ENCODE measurements around the gene SLC25A40. TPM values are rescaled to one million over a fixed set of nuclear protein-coding genes. Genes with fewer than 3 reads are reported as not detected.
"Not testable (repeated sequence)": the region's sequence is repeated elsewhere in the genome, so short reads cannot be mapped to it uniquely, and the experiment has no call there.

SLC25A40 gene
- total RNA-seq, 4 donors from 2014 or later, result 3.2 to 90.2 (median 27.1) TPM

DNA sequence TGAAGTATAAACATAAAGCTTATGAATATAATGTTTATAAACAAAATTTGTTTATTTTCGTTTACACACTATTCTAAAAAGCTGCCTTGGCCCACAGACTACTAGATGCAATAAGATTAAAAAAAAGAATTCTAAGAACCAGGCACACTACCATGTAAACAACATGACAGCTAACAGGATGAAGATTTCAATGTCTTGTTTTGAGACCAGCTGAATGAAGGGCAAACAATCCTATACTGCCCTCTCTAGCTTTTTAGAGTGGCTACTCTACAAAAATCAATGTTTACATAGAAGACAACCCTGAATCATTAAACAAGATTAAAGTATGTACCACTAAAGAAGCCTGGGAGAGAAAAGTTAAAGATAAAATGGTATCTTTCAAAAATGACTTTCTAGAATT lies 38.6 kb downstream of the SLC25A40 start:
- H3K36me3 ChIP-seq, result no peaks in the 10 kb centered on the region
- H3K4me1 ChIP-seq, result no peaks in the 10 kb centered on the region
- intact Hi-C loops (cut with DNase I; ENCODE audit: low total_unique reads), result no loop called here
- H3K4me3 ChIP-seq, result no peak overlapping the region
- no peaks in the 10 kb centered on the region for H3K27me3 ChIP-seq
- DNase-seq, result no peak
- no peak overlapping the region for H3K27ac ChIP-seq
- TF ChIP-seq, protein P1, sequence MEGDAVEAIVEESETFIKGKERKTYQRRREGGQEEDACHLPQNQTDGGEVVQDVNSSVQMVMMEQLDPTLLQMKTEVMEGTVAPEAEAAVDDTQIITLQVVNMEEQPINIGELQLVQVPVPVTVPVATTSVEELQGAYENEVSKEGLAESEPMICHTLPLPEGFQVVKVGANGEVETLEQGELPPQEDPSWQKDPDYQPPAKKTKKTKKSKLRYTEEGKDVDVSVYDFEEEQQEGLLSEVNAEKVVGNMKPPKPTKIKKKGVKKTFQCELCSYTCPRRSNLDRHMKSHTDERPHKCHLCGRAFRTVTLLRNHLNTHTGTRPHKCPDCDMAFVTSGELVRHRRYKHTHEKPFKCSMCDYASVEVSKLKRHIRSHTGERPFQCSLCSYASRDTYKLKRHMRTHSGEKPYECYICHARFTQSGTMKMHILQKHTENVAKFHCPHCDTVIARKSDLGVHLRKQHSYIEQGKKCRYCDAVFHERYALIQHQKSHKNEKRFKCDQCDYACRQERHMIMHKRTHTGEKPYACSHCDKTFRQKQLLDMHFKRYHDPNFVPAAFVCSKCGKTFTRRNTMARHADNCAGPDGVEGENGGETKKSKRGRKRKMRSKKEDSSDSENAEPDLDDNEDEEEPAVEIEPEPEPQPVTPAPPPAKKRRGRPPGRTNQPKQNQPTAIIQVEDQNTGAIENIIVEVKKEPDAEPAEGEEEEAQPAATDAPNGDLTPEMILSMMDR (IDR thresholded peaks at IDR 0.05), result no peak
- no peaks in the 10 kb centered on the region for H3K9me3 ChIP-seq

DNA sequence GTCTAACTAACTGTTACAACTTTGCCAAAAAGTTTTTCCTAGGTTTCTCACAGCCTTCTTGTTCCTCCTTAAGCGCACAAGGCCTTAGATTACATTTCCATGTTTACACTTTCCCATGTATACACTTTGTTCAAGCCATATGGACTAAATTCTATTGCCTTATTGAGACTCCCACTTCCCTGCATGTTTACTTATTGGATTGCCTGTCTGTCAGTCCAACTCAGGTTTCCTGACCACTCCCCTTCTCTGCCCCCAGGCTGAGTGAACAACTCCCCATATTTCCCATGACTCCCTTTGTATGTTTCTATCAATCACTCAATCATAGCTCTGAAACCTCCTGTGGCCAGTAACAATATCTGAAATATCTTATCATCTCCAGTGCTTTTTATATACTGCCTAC lies 43.0 kb downstream of the SLC25A40 start:
- no peaks in the 10 kb centered on the region for H3K27me3 ChIP-seq
- no peaks in the 10 kb centered on the region for H3K36me3 ChIP-seq
- TF ChIP-seq, protein P1 (IDR thresholded peaks at IDR 0.05), result no peak
- TF ChIP-seq POLR2A (IDR thresholded peaks at IDR 0.05), result no peak
- no peaks in the 10 kb centered on the region for H3K9me3 ChIP-seq
- H3K27ac ChIP-seq, result no peak overlapping the region
- intact Hi-C loops (cut with DNase I; ENCODE audit: low total_unique reads), result no loop called here
- H3K4me3 ChIP-seq, result no peak overlapping the region
- DNase-seq, result no peak
- H3K4me1 ChIP-seq, result no peaks in the 10 kb centered on the region

DNA sequence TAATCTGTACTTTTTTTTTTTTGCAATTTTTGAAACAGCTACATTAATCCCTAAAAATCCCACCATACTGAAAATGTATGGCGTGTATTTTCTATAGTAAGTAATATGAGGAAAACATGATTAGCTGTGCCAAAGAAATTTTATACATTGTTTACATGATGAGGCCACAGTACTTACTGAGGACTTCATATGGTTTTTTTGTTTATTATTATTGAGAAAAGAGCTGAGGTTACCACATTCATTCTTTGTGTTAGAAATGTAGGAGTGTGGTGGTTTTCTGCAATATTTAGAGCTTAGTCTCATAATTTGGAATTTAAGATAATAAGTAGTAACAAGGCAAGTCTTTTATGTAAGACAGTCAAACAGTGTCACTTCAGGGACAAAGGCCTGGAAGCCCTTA lies 45.1 kb downstream of the SLC25A40 start:
- intact Hi-C loops (cut with DNase I; ENCODE audit: low total_unique reads), result no loop called here
- TF ChIP-seq POLR2A (IDR thresholded peaks at IDR 0.05), result no peak
- TF ChIP-seq, protein P1 (IDR thresholded peaks at IDR 0.05), result no peak
- H3K4me1 ChIP-seq, result no peaks in the 10 kb centered on the region

DNA sequence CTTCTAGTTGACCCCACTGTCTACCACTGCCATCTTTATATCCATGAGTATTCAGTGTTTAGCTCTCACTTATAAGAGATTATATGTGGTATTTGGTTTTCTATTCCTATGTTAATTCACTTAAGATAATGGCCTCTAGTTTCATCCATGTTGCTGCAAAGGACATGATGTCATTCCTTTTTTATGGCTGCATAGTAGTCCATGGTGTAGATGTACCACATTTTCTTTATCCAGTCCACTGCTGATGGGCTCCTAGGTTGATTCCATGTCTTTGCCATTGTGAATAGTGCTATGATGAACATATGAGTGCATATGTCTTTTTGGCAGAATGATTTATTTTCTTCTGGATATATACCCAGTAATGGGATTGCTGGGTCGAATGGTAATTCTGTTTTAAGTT lies 47.8 kb downstream of the SLC25A40 start:
- intact Hi-C loops (cut with DNase I; ENCODE audit: low total_unique reads); H3K36me3 ChIP-seq; H3K9me3 ChIP-seq; H3K4me1 ChIP-seq; H3K27ac ChIP-seq; H3K4me3 ChIP-seq; H3K27me3 ChIP-seq; DNase-seq: not testable (repeated sequence)

More for the DNA sequence above, 45.1 kb downstream of the SLC25A40 start:
- H3K9me3 ChIP-seq, result no peaks in the 10 kb centered on the region
- no peak overlapping the region for H3K4me3 ChIP-seq
- no peak for DNase-seq
- H3K27ac ChIP-seq, result no peak overlapping the region
- no peaks in the 10 kb centered on the region for H3K27me3 ChIP-seq
- no peaks in the 10 kb centered on the region for H3K36me3 ChIP-seq

DNA sequence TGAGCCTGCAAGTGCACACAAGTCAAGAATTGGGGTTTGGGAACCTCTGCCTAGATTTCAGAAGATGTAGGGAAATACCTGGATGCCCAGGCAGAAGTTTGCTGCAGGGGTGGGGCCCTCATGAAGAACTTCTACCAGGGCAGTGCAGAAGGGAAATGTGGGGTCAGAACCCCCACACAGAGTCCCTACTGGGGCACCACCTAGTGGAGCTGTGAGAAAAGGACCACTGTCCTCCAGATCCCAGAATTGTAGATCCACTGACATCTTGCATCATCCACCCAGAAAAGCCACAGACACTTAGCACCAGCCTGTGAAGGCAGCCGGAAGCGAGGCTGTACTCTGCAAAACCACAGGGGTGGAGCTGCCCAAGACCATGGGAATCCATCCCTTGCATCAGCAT lies 50.8 kb downstream of the SLC25A40 start:
- H3K27ac ChIP-seq; H3K27me3 ChIP-seq; H3K4me3 ChIP-seq; H3K36me3 ChIP-seq; intact Hi-C loops (cut with DNase I; ENCODE audit: low total_unique reads); DNase-seq; H3K4me1 ChIP-seq; H3K9me3 ChIP-seq: not testable (repeated sequence)

DNA sequence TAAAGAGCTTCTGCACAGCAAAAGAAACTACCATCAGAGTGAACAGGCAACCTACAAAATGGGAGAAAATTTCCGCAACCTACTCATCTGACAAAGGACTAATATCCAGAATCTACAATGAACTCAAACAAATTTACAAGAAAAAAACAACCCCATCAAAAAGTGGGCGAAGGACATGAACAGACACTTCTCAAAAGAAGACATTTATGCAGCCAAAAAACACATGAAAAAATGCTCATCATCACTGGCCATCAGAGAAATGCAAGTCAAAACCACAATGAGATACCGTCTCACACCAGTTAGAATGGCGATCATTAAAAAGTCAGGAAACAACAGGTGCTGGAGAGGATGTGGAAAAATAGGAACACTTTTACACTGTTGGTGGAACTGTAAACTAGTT lies 54.1 kb downstream of the SLC25A40 start:
- H3K27me3 ChIP-seq; H3K36me3 ChIP-seq; H3K27ac ChIP-seq; H3K4me1 ChIP-seq; H3K9me3 ChIP-seq; intact Hi-C loops (cut with DNase I; ENCODE audit: low total_unique reads); DNase-seq; H3K4me3 ChIP-seq: not testable (repeated sequence)

DNA sequence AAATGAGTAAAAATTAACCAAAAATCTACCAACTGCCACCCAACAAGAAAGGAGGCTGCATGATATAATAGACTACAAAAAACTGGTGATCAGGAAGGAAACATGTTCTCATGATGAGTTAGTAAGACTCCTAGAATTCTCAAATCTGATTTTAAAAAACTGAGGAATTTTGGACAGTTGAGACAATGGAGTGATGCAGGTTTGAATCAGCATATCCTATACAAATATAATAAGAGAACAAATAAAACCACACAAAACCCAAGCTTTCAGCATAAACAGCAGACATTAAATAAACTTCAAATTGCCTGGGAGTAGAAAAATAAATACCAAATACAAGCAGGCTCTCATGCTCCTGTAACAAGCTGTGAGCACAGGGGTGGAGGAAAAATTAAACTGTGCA lies 57.8 kb downstream of the SLC25A40 start:
- intact Hi-C loops (cut with DNase I; ENCODE audit: low total_unique reads), result no loop called here
- H3K4me1 ChIP-seq, result no peaks in the 10 kb centered on the region
- TF ChIP-seq POLR2A (IDR thresholded peaks at IDR 0.05), result no peak
- TF ChIP-seq, protein P1 (IDR thresholded peaks at IDR 0.05), result no peak
- H3K27me3 ChIP-seq, result no peaks in the 10 kb centered on the region
- H3K27ac ChIP-seq, result no peak overlapping the region
- H3K4me3 ChIP-seq, result no peak overlapping the region
- no peak for DNase-seq
- H3K9me3 ChIP-seq, result no peaks in the 10 kb centered on the region
- no peaks in the 10 kb centered on the region for H3K36me3 ChIP-seq

All from uterus (tissue), 4 donors.